ENCODE measurements around the gene EML1.

EML1 gene

DNA sequence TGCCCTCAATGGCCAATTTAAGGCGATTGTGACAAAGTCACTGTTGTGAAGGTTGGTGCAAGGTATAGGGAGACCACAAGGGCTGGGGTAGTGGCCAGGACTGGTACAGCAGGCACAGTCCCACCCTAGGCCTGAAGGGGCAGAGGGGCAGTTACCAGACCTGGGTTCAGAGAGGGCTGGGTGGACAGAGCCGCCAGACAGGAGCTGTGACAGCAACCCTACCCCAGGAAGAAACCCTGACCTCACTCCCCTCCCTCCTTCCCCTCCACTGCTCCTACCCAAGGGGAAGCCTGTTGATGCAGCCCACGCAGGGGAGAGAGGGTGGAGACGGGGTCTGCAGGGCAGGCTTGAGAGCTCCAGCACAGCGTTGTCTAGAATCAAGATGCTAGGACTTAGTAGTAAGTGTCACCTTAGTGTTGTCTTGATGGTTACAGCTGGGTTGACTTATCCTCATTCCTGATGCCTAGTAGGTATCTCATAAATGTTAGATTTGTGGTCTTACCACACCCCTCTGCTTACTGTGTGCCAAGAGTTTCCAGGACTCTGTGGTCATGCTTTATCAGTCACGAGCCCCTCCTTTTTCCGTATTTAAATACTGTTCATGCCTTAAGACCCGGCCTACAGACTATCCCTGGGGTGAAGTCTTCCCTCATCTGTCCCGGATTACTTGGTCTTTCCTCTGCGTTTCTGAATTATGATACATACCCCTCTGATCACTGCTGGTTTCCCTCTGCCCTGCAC, 14.4 kb downstream of the EML1 start:
- DNase-seq = no peak

DNA sequence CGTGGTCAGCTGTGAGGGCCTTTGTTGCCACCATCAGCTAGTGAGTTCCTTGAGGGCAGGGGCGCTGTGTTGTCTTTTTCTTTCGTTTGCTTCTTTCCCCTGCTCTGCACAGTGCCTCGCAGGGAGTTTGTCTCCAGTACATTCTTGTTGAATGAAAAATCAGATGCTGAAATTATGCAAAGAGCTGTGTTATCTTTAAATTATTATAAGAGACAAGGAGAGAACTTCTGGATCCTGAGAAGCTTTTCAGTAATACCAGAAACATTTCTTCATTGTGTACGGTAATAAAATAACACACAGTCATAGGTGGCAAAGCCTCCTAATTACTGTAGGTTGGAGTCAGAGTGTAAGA, 14.9 kb downstream of the EML1 start:
- DNase-seq = no peak

- no peak for DNase-seq
Observed at GRCh38 chr14:99808515-99808914, 15.3 kb downstream of the EML1 start.

DNA sequence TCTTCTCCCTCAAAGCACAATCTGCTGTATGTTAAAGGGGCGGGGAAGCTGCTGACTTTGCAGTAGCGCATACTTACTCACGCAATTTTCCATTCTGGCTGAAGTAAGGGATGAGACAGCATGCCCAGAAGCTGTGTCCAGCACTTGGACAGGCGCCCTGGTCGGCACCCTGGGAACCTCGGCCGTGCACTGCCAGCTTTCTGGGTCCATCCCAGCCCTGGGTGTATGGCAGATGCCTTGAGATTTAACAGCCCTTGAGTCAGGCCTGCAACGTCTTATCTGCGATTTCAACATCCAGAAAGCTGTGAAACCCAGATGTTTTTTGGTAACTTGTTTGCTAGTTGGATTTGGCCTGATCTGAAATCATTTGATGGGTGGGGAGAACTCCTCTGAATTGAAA, 16.1 kb downstream of the EML1 start:
- DNase-seq = no peak

- DNase-seq = no peak
Observed at GRCh38 chr14:99809859-99810558, 16.8 kb downstream of the EML1 start.

DNA sequence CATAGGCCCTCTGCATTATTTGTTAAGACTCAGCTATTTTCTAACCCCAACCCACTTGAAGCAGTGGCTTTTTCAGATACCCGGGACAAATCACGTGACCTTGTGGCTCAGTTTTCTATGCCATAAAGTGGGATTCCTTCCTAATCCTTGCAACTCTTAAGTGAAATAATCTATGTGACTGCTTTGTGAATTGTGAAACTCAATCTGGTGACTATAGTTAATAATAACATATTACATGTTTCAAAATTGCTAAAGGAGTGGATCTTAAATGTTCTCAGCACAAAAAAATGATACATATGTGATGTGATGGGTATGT, 17.3 kb downstream of the EML1 start:
- no peak for DNase-seq

DNA sequence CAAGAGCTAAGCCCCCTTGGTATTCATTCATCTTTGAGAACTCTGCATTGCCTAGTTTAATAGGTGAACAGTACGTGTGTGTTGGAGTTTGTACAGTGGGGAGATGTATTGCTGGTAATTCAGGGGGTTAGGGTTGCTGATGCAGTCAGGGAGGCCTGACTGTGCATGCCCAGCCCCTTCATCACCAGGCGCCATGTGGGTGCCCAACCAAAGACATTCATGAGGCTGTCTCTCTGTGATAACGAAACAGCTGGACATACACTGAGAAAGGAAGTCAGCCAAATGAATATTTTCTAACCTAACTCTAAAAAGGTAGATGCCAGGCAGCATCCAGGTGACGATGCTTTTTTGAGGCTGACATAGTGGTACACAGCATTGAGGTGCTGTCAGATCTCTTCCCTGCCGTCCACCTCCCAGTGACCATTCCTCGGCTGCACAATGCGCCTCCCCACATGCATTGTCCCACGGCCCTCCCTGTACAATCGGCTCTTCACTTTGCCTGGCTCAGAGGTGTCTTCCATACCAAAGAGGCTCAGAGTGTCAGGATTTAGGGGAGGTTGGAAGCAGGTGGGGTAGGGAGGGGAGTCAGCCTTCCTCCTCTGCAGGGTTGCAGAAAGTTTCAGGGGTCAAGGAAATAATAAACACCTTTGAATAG, 19.0 kb downstream of the EML1 start:
- no peak for DNase-seq

DNA sequence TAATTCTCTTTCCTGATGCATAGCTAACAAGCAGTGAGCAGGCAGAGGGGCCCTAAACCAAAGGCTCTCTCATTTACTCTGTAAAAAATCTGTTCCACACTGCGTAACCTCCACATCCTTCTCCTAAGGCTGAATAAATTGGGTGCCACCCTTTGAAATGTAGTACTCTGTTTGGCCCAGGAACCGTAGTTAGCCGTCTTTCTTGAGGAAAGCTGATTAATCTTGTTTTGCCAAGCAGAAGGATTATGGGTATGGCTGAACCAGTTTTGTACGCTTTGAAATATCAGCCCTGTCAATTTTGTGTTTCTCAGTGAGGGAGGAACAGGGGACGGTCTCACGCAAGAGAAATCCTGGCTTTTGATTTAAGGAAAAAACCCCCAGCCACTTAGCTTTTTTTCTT, 19.7 kb downstream of the EML1 start:
- no peak for DNase-seq

GRCh38 chr14:99815696-99816095, 22.5 kb downstream of the EML1 start:
- DNase-seq = no peak

GRCh38 chr14:99816217-99816616, 23.0 kb downstream of the EML1 start:
- DNase-seq = no peak

- DNase-seq = no peak
Observed at GRCh38 chr14:99816642-99817041, 23.4 kb downstream of the EML1 start.

GRCh38 chr14:99817331-99817730, 24.1 kb downstream of the EML1 start:
- no peak for DNase-seq

- no peak for DNase-seq
Observed at GRCh38 chr14:99818503-99819036, 25.4 kb downstream of the EML1 start.

DNA sequence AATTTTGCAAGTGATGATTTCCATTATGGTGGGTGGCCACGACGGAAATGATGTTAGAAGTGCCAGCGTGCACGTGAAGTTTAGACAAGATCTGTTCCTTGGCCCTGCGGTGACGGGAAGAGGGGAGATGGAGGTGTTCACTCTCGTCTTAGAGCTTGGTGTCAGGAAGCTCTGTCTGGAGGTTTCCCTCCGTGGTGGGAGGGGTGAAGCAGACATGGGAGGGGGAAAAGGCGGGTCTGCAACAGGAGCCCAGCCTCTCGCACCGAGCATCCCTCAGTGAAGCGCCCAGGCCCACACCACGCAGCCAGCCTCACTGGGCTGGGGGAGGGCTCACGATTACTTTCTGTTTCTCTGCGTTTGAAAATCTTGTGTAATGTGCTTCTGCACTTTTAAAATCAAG, 26.3 kb downstream of the EML1 start:
- DNase-seq = no peak

DNA sequence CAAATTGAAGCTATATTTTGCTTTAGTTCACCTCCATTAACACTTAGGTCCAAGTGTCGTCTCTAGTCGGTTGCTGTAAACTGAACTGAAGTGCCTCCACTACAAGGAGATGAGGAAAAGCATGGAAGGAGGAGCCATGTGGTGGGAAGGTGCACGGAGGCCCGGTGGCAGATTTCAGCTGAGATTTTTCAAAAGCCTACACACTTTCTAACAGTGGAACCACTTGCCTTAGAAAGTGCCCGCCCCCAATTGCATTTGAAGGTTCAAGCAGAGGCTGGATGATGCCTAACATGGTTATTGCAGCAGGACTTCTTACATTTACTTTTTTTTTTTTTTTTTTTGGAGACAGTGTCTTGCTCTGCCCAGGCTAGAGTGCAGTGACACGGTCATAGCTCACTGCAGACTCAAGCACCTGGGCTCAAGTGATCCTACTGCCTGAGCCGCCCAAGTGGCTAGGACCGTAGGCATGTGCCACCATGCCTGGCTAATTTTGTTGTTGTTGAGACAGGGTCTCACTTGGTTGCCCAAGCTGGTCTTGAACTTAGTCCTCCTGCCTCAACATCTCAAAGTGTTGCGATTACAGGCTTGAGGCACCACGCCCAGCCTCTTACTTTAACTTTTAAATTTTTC, 27.6 kb downstream of the EML1 start:
- DNase-seq = no peak

DNA sequence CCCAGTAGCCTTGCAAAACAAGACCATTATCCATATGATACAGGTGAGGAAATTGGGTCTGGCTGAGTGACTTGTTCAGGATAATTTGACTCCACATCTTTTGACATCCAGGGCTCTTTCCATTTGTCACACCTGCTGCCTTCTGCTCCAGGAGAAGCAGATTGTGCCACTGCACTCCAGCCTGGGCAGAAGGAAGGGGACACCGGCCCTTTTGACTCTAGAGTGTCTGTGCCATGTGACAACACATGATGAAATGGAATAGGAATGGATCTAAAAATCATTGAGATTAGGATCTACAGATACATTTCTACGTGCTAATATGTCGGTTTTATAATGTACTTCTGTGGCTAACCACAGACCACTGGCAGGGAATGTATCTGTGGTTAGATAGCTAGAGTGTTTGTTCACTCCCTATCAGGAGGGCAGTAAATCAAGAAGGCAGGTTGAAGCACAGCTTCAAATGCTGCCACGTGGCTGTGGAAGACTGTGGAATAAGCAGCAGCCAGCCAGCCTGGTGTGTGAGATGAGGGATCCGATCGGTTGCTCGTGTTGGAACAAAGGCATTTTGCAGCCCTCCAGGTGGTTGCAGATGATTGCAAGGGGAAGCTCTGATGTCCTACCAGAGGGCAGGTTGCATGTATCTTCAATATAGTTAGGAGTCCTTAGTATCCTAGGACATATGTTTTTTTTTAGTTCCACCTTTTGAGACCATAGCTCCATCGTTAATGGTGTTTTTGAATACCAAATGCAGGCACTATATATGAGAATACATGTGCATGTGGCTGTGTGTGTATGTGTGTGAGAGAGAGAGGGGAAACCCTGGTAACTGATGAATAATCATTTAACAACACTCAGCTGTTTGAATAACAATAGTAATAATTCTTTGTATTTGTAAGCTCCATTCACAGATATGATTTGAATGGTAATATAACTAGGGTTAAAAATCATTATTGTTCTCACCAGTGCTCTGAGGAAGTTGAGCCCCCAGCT, 28.6 kb downstream of the EML1 start:
- DNase-seq = no peak

- no peak for DNase-seq
Observed at GRCh38 chr14:99822800-99823455, 29.7 kb downstream of the EML1 start.

DNA sequence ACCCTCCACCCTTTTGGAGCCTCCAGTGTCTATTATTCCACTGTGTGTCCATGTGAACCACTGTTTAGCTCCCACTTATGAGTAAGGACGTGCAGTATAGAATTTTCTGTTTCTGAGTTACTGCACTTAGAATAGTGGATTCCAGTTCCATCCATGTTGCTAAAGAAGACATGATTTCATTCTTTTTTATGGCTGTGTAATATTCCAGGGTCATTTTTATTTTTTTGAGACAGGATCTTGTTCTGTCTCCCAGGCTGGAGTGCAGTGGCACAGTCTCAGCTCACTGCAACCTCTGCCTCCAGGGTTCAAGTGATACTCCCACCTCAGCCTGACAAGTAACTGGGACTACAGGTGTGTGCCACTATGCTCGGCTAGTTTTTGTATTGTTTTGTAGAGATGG, 31.6 kb downstream of the EML1 start:
- no peak for DNase-seq

GRCh38 chr14:99829450-99829849, 36.2 kb downstream of the EML1 start:
- DNase-seq = no peak

- no peak for DNase-seq
Observed at GRCh38 chr14:99831303-99831702, 38.1 kb downstream of the EML1 start.

- DNase-seq = no peak
Observed at GRCh38 chr14:99831903-99832685, 38.9 kb downstream of the EML1 start.
